Testis (tissue), 2 donors: Measurements from ENCODE around the gene SLC51B.

Experiments used
- CTCF ChIP-seq, 3 experiments: fragments of 450-650 bp in 2 of 3; fragments of 200-600 bp in 1 of 3; sonication (generic) in 1 of 3; IDR thresholded peaks; one replicate each; pipeline ENCODE4 v1.5.1; 2016 to 2019; ENCODE audit warnings: antibody characterized with exemption in 3 of 3, mild to moderate bottlenecking in 2 of 3, moderate library complexity in 1 of 3
- POLR2A ChIP-seq: fragments of 450-650 bp; IDR thresholded peaks from one replicate; pipeline ENCODE4 v1.6.1; 2017; ENCODE audit warnings: antibody characterized with exemption, mild to moderate bottlenecking, moderate library complexity

- TF ChIP-seq CTCF (IDR thresholded peaks at IDR 0.05) (no peak), POLR2A (no peak)
These were observed 26.8 kb downstream of the SLC51B start for GRCh38 chr15:65072027-65072426.
